ENCODE measurements around the gene PROZ.

The PROZ gene

DNA sequence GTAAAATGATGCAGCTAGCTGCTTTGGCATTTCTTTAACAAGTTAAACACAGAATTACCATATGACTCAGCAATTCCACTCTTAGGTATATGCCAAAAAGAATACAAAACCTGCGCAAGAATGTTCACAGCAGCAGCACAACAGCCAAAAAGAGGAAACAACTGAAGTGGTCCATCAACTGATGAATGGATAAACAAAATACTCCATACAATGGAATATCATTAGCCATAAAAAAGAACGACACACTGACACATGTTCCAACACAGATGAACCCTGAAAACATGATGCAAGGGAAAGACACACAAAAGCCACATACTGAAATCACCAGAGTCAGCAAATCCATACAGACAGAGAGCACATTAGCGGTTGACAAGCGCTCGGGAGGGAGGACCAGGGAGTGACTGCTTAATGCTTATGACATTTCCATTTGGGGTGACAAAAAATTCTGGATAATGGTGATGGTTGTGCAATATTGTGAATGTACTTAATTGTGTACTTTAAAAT lies 47.0 kb downstream of the PROZ start:
- no peak for DNase-seq (ENCODE audit: low spot score)

GRCh38 chr13:113207460-113207859 lies 49.0 kb downstream of the PROZ start:
- no peak for DNase-seq (ENCODE audit: low spot score)

GRCh38 chr13:113207890-113208420 lies 49.5 kb downstream of the PROZ start:
- DNase-seq (ENCODE audit: low spot score): peak; percentile 73

- DNase-seq (ENCODE audit: low spot score): peak; percentile 95
These were observed 50.2 kb downstream of the PROZ start, which contains the start of gene PCID2 for GRCh38 chr13:113208421-113209335. TSS of gene PCID2 (minus strand) at chr13:113208669. CDS start at chr13:113208634, 35 bp downstream.

GRCh38 chr13:113209336-113209758 lies 50.9 kb downstream of the PROZ start, which contains the start of gene CUL4A:
TSS of gene CUL4A (plus strand) at chr13:113209613. CDS start at chr13:113209628, 15 bp downstream.
- DNase-seq (ENCODE audit: low spot score): peak; percentile 83

- DNase-seq (ENCODE audit: low spot score): peak; percentile 71
These were observed 51.4 kb downstream of the PROZ start for GRCh38 chr13:113209759-113210421.

DNA sequence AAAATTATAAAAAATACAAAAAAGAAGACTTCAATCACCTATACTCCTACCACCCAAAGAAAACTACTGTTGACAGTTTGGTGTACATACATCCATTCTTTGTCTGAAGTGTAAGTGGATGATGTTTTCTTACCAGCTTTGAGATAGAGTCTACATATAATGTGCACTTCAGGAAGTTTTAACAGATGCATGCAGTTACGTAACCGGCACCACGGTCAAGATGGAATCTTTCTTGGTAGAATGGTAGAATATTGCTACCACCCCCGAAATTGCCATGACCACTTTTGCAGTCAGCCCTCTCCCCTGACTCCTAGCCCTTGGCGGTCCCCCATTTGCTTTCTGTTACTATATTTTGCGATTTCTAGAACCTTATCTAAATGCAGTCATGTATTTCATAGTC lies 52.4 kb downstream of the PROZ start:
- DNase-seq (ENCODE audit: low spot score): no peak

- no peak for DNase-seq (ENCODE audit: low spot score)
These were observed 53.3 kb downstream of the PROZ start for GRCh38 chr13:113211774-113212173.

DNA sequence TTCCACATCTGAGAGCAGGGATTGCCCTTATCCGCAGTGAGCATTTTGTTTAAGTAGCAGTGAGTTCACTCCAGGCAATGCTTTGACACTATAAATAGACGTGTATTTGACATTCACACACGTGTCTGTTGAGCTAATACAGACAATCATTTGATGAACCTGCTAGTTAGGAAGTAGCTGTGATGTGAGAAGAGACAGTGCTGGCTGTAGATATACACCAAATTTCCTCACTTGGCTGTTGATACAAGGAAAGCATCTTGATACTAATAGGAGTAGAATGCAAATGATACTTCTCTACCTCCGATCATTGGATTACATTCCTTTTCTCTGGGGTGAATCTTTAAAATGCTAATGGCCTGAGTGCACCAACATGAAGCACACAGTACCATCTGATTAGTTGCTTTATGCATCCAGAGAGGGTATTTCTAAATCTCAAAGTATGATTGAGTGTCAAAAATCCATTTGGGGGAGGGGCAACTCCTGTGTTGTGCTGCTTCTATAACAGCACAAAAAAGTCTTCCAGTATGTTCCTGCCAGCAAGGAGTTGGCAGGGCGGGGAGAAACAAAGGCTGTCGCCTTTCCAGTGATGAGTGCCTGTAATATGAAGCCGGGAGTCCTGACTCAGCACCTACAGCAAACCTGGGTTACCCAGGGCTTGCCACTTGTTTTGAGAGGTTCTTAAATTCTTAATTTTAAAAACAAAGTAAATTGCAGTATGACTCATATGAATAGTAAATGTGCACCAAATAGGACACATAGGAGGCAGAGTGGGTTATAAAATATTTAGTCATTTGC lies 58.0 kb downstream of the PROZ start:
- no peak for DNase-seq (ENCODE audit: low spot score)

DNA sequence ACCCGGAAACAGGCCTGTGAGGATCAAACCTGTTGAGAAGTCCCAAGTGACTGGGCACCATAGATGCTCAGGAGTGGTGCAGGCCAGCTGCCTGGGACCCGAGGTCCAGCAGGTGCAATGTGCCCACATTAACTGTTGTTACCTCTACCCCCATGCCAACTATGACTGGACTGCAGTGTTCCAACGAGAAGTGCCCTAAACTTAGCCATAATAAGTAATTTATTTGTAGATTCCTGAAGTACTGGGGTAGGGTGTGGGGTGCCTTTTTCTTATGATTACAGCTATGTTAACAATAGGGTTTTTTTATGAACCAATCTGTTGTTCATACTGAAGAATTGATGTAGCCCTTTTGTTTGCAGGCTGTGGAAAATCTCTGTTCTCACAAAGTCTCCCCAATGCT lies 60.1 kb downstream of the PROZ start:
- no peak for DNase-seq (ENCODE audit: low spot score)

DNA sequence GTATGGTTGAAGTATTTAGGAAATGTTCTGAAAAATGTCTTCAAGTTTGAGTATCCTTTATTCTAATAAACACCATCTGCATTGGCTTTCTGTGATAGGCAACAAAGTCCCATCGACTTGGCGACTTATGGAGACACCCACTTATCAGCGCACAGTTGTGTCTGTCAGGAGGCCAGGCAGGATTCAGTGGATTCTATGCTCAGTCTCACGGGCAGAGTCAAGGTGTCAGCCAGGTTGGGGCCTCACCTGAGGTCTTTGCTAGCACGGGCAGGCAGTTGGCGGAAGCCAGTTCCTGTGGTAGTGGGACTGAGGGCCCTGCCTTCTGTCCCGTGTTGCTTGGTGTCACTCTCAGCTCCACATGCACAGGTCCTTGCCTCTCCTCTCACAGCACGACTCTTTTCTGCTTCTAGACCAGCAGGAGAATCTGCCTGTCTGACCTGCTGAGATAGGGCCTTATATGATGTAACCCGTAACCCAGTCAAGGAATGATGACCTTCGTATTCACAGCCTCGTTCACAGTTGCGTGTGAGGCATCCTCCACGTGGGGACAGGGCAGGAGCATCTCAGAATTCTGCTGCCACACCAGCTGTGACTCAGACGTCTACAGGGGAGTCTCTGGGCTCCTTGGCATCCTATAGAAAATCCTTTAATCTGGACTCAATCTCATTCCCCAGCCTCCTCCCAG lies 61.0 kb downstream of the PROZ start:
- DNase-seq (ENCODE audit: low spot score): no peak

GRCh38 chr13:113220141-113220598 lies 61.7 kb downstream of the PROZ start:
- DNase-seq (ENCODE audit: low spot score): no peak

- no peak for DNase-seq (ENCODE audit: low spot score)
These were observed 62.4 kb downstream of the PROZ start for GRCh38 chr13:113220877-113221276.
